NCI-H460 (cell line): ENCODE measurements around the gene MAST3. TPM values are rescaled to one million over a fixed set of nuclear protein-coding genes. Genes with fewer than 3 reads are reported as not detected.

Experiments
- DNase-seq: peaks from one replicate; pipeline ENCODE4 v3.0.0-alpha.2; 2016; ENCODE audit warnings: low read depth; ENCODE audit errors: extremely low read depth
- total RNA-seq: library from RNA; depleted of rRNA; stranded (reverse); fragments of >200 nt; shearing (Covaris generic); gene quantifications from 2 replicates; pipeline ENCODE4 v1.2.3, GENCODE V29; 2014

MAST3 gene
- total RNA-seq, 1 experiment from 2014 or later, result 2.1 TPM

GRCh38 chr19:18131841-18132596 lies 34.4 kb downstream of the MAST3 start:
- DNase-seq, result no peak

GRCh38 chr19:18135712-18136584 lies 38.4 kb downstream of the MAST3 start:
- DNase-seq, result no peak

GRCh38 chr19:18137242-18137641 lies 39.7 kb downstream of the MAST3 start:
- no peak for DNase-seq

GRCh38 chr19:18137657-18138339 lies 40.2 kb downstream of the MAST3 start:
- no peak for DNase-seq

GRCh38 chr19:18140473-18140872 lies 42.9 kb downstream of the MAST3 start:
- DNase-seq, result no peak

GRCh38 chr19:18141031-18141430 lies 43.5 kb downstream of the MAST3 start:
- DNase-seq, result no peak

GRCh38 chr19:18143902-18144301 lies 46.3 kb downstream of the MAST3 start:
- no peak for DNase-seq

GRCh38 chr19:18144361-18144760 lies 46.8 kb downstream of the MAST3 start:
- DNase-seq, result no peak

GRCh38 chr19:18144906-18145305 lies 47.3 kb downstream of the MAST3 start:
- no peak for DNase-seq

- no peak for DNase-seq
These were observed 47.9 kb downstream of the MAST3 start for GRCh38 chr19:18145391-18145999.

GRCh38 chr19:18147396-18147795 lies 49.8 kb downstream of the MAST3 start:
- DNase-seq, result no peak

GRCh38 chr19:18149596-18149975 lies 52.0 kb downstream of the MAST3 start:
- no peak for DNase-seq

GRCh38 chr19:18150776-18151624 lies 53.4 kb downstream of the MAST3 start:
- no peak for DNase-seq

- peak; percentile 94 for DNase-seq
These were observed 54.9 kb downstream of the MAST3 start for GRCh38 chr19:18152442-18152816.

GRCh38 chr19:18152817-18153555 lies 55.4 kb downstream of the MAST3 start, which contains the start of gene PIK3R2:
TSS of gene PIK3R2 (plus strand) at chr19:18153163. CDS start at chr19:18155880, 2,717 bp downstream.
- DNase-seq, result peak; percentile 97

GRCh38 chr19:18153556-18154134 lies 56.1 kb downstream of the MAST3 start:
- DNase-seq, result no peak

- DNase-seq, result no peak
These were observed 57.8 kb downstream of the MAST3 start for GRCh38 chr19:18155095-18156087.

- DNase-seq, result no peak
These were observed 58.7 kb downstream of the MAST3 start for GRCh38 chr19:18156268-18156667.
